ENCODE results near the gene TAF6.

DNA sequence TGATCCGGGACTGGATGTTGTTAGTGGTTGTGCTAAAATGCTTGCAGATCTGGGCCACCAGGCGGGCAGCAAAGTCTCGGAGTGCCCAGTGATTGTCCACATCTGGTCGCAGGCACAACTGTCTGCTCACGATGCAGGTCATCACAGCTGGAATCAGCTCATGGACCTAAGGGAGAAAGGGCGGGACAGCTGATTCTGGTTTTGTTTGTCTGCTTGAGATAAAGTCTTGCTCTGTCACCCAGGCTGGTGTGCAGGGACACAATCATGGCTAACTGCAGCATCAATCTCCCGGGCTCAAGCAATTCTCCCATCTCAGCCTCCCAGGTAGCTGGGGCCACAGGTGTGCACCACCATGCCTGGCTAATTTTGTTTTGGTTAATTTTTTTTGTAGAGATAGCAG, 8.0 kb downstream of the TAF6 start:
- TF ChIP-seq, protein P1, sequence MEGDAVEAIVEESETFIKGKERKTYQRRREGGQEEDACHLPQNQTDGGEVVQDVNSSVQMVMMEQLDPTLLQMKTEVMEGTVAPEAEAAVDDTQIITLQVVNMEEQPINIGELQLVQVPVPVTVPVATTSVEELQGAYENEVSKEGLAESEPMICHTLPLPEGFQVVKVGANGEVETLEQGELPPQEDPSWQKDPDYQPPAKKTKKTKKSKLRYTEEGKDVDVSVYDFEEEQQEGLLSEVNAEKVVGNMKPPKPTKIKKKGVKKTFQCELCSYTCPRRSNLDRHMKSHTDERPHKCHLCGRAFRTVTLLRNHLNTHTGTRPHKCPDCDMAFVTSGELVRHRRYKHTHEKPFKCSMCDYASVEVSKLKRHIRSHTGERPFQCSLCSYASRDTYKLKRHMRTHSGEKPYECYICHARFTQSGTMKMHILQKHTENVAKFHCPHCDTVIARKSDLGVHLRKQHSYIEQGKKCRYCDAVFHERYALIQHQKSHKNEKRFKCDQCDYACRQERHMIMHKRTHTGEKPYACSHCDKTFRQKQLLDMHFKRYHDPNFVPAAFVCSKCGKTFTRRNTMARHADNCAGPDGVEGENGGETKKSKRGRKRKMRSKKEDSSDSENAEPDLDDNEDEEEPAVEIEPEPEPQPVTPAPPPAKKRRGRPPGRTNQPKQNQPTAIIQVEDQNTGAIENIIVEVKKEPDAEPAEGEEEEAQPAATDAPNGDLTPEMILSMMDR (IDR thresholded peaks at IDR 0.05) = no peak
- no peak for TF ChIP-seq POLR2A (IDR thresholded peaks at IDR 0.05)
